CD8-positive, alpha-beta memory T cell (primary cell): Measurements from ENCODE around the gene RNU5B-1. TPM values are rescaled to one million over a fixed set of nuclear protein-coding genes. Genes with fewer than 3 reads are reported as not detected.

Experiments used
- polyA plus RNA-seq: library from polyadenylated mRNA; unstranded; fragments of 300-500 nt; fragmentation: Illumina TruSeq; gene quantifications from one replicate; pipeline ENCODE4 v1.2.3, GENCODE V29; 2021
- total RNA-seq, 2 experiments: library from RNA; stranded (reverse); gene quantifications; one replicate each; pipeline ENCODE4 v1.2.3, GENCODE V29; 2021

Gene RNU5B-1
- total and polyA plus RNA-seq, 3 experiments from 2014 or later: not detected

Other genes starting within 250 kb of the RNU5B-1 start
- not detected for gene RASL12, start 236.7 kb upstream of the RNU5B-1 start, total RNA-seq
- gene RASL12, start 236.7 kb upstream of the RNU5B-1 start, polyA plus RNA-seq: not detected
- not detected for gene KBTBD13, start 227.9 kb upstream of the RNU5B-1 start, total RNA-seq
- not detected for gene KBTBD13, start 227.9 kb upstream of the RNU5B-1 start, polyA plus RNA-seq
- gene UBAP1L, start 189.5 kb upstream of the RNU5B-1 start, total RNA-seq: 1 to 10 TPM; 3.5 TPM
- 0.45 TPM for gene UBAP1L, start 189.5 kb upstream of the RNU5B-1 start, polyA plus RNA-seq
- gene PDCD7, start 170.9 kb upstream of the RNU5B-1 start, total RNA-seq: 10 to 100 TPM; 33.6 to 39.6 TPM
- gene PDCD7, start 170.9 kb upstream of the RNU5B-1 start, polyA plus RNA-seq: 21.7 TPM
- gene CLPX, start 119.3 kb upstream of the RNU5B-1 start, total RNA-seq: 10 to 100 TPM; 60.5 to 65.6 TPM
- 28.9 TPM for gene CLPX, start 119.3 kb upstream of the RNU5B-1 start, polyA plus RNA-seq
- gene CILP, start 93.2 kb upstream of the RNU5B-1 start, total RNA-seq: under 1 TPM in 1 of 2 experiments, not detected in 1; 0.04 TPM
- gene CILP, start 93.2 kb upstream of the RNU5B-1 start, polyA plus RNA-seq: 0.08 TPM
- 10 to 100 TPM; 14.1 to 14.7 TPM for gene PARP16, start 17.8 kb upstream of the RNU5B-1 start, total RNA-seq
- 30.9 TPM for gene PARP16, start 17.8 kb upstream of the RNU5B-1 start, polyA plus RNA-seq
- gene RNU5A-1, start 8.6 kb upstream of the RNU5B-1 start, total RNA-seq: not detected
- not detected for gene RNU5A-1, start 8.6 kb upstream of the RNU5B-1 start, polyA plus RNA-seq
- not detected for gene IGDCC3, start 73.3 kb downstream of the RNU5B-1 start, total RNA-seq
- gene IGDCC3, start 73.3 kb downstream of the RNU5B-1 start, polyA plus RNA-seq: not detected
- gene IGDCC4, start 118.3 kb downstream of the RNU5B-1 start, total RNA-seq: under 1 TPM; 0.35 to 0.51 TPM
- gene IGDCC4, start 118.3 kb downstream of the RNU5B-1 start, polyA plus RNA-seq: not detected
- 10 to 100 TPM; 31.1 to 33.8 TPM for gene DPP8, start 213.0 kb downstream of the RNU5B-1 start, total RNA-seq
- 52.9 TPM for gene DPP8, start 213.0 kb downstream of the RNU5B-1 start, polyA plus RNA-seq
- 10 to 100 TPM; 46.1 to 51.4 TPM for gene HACD3, start 225.8 kb downstream of the RNU5B-1 start, total RNA-seq
- 40.3 TPM for gene HACD3, start 225.8 kb downstream of the RNU5B-1 start, polyA plus RNA-seq